ENCODE results near the gene MX2. TPM values are rescaled to one million over a fixed set of nuclear protein-coding genes. Genes with fewer than 3 reads are reported as not detected.

The MX2 gene
- total and polyA plus RNA-seq, 9 of the 15 experiments (the other 6 are each of a cell fraction or from before 2014, with no cell fraction given): 0.10 to 0.95 (median 0.47) TPM; not detected in 1

DNA sequence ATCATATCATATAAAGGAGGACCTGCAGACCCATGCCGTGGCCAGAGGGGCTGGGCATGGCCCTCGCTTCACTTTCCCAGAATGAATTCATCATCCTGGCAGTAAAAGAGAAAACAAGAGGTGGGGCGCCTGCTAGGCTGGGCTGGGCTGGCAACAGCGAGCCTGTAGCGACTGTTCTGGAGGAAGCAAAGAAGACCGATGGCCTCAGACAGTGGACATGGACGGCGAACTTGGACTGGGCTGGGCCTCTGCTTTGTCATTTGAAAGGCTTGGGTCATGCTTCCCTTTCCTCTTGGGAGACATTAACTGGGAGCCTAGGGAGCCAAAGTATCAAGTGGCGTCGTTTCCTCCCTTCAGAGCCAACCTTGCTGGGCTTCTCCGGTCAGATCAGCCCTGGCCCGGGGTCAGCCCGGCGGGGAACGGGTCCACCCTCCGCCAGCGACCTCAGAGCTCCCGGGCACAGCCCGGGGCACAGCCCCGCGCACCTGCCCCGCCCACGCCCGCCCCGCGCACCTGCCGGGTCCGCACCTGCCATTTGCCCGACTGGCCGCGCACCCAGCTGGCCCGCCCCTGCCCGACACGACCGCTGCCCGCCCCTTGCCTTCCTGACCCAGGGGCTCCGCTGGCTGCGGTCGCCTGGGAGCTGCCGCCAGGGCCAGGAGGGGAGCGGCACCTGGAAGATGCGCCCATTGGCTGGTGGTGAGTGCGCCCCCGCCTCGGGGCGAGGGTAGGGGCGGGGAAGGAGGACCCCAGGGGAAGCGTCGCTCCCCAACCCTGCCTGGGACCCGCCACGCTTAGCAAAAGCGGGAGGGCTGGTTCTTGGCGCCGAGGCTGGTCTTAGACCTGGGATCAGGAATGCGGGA is 45.4 kb upstream of the MX2 start, which contains the start of gene FAM3B:
Gene FAM3B (plus strand): TSS at position 602 of the 863 bp plus-strand sequence. CDS start 79 bp downstream, at position 681.
- Histone ChIP-seq H3K36me3 (ENCODE audit: control insufficient read depth, insufficient read depth, low read length) (no peaks in the 10 kb centered on the region), H3K4me1 (replicated peaks in 1 of 2; ENCODE audit: control insufficient read depth in 2 of 2, insufficient read depth in 2 of 2, low read length in 2 of 2) (peaks cover 0 to 5% of the 10 kb centered on the region in 2 experiments; a peak in 1 of 5 replicates), H3K79me2 (ENCODE audit: control insufficient read depth, insufficient read depth, low read length) (no peaks in the 10 kb centered on the region), H3K27me3 (ENCODE audit: control insufficient read depth in 2 of 2, insufficient read depth in 2 of 2, low read length in 2 of 2) (peaks cover 14 to 43% of the 10 kb centered on the region in 2 experiments; a peak in 3 of 5 replicates), H4K20me1 (replicated peaks; ENCODE audit: control insufficient read depth, insufficient read depth, low read length) (0 out of 2 replicates have a peak, but pooled peaks cover 5% of the 10 kb centered on the region), H3K4me2 (ENCODE audit: insufficient read depth, low read length) (no peak within 1 kb of the TSS), H3K9me1 (ENCODE audit: control insufficient read depth, insufficient read depth, low read length) (no peaks in the 10 kb centered on the region), H3K27ac (ENCODE audit: extremely low read depth, low read depth, low read length) (no peak within 1 kb of the TSS), H3K9ac (ENCODE audit: insufficient read depth in 1 of 2, low read depth in 2 of 2, low read length in 2 of 2) (no peak within 1 kb of the TSS), H3K9me3 (replicated peaks; ENCODE audit: control insufficient read depth, insufficient read depth, low read depth, low read length) (no peaks in the 10 kb centered on the region), H2AFZ (ENCODE audit: low read depth, low read length) (no peak within 1 kb of the TSS), H3K4me3 (no peak within 1 kb of the TSS)
- DNase-seq (ENCODE audit: extremely low read depth in 1 of 4, low spot score in 3 of 4) (no peak), ATAC-seq (no peak), FAIRE-seq (no peak)
- intact Hi-C loops (cut with micrococcal nuclease): no loop called here
- WGBS (ENCODE audit: insufficient coverage, low coverage, missing lambda C conversion rate): 2% methylated on average over 33 of the region's 55 CpGs
- POLR2A ChIA-PET: no interaction called here
- BruUV-seq (replicated peaks): no TSS peak
- no peak for TF ChIP-seq XRCC3 (IDR thresholded peaks at IDR 0.05)
- peak; percentile 12 for TF ChIP-seq PCBP1 (IDR thresholded peaks at IDR 0.05; ENCODE audit: low read depth, low read length, poor library complexity, severe bottlenecking)
- TF ChIP-seq ZNF12 (CRISPR knock-in tag; IDR thresholded peaks at IDR 0.05): no peak
- TF ChIP-seq FOSL1 (tag; conservative IDR thresholded peaks at IDR 0.05): no peak
- no peak for TF ChIP-seq STAT5B (CRISPR knock-in tag; IDR thresholded peaks at IDR 0.05)
- CTCF ChIA-PET (ENCODE audit: low intra/inter-chr PET ratio): no interaction called here
- in situ Hi-C loops (cut with MboI): no loop called here

All from K562 (cell line).